ENCODE data around the gene RET.

- TF ChIP-seq CTCF (CRISPR knock-in tag; IDR thresholded peaks at IDR 0.05) (no peak), MAFK (conservative IDR thresholded peaks at IDR 0.05 in 1 of 2, IDR thresholded peaks at IDR 0.05 in 1 of 2; ENCODE audit: low read length in 2 of 2) (no peak), USF2 (IDR thresholded peaks at IDR 0.05; ENCODE audit: low read depth, low read length) (no peak), USF2 (CRISPR knock-in tag; IDR thresholded peaks at IDR 0.05; ENCODE audit: borderline replicate concordance) (no peak), RFX1 (IDR thresholded peaks at IDR 0.05) (no peak)
Measured at GRCh38 chr10:43076876-43077420, at the start of gene RET.

Data from HepG2 (cell line).